NB4 (cell line): ENCODE results near the gene CLSTN2.

Experiments used
- DNase-seq: peaks from one replicate; pipeline ENCODE4 v3.0.0; 2010; ENCODE audit warnings: low read depth
- H3K4me3 ChIP-seq: one replicate; pipeline ENCODE4 v1.5.1; 2011; ENCODE audit warnings: mild to moderate bottlenecking, low read depth, low read length, moderate library complexity
- MYC ChIP-seq: IDR thresholded peaks from 2 replicates; pipeline ENCODE4 v1.6.1; 2011; ENCODE audit warnings: low read depth, low read length
- POLR2A ChIP-seq: IDR thresholded peaks from 2 replicates; pipeline ENCODE4 v1.6.1; 2011; ENCODE audit warnings: mild to moderate bottlenecking; ENCODE audit not compliant: insufficient read length; ENCODE audit errors: extremely low read depth
- TF ChIP-seq, protein P1 (sequence below): IDR thresholded peaks from 2 replicates; pipeline ENCODE4 v1.6.1; 2011; ENCODE audit warnings: low read depth, low read length
- TF ChIP-seq, protein P2 (sequence below): IDR thresholded peaks from one replicate; pipeline ENCODE4 v1.5.1; 2012; ENCODE audit warnings: low read depth, low read length

Gene CLSTN2

DNA sequence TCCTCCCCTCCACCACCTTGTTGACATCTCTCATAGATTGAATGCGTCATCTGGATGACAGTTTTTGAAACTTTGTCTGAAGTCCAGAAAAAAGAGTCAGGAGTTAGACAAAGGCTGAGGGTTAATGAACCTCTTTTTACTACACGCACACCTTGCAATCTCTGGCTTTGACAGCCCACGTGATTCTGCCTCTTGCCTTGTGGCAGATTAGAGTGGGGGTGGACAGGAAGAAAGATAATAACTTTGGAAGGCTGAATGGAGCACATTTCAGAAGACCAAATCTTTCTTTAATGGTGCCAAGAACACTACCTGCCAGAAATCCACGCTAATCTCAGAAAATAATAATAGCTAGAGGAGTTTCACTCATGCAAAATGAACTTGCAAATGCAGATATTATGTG is 415.0 kb downstream of the CLSTN2 start:
- DNase-seq = no peak
- no peak overlapping the region for H3K4me3 ChIP-seq
- no peak for TF ChIP-seq POLR2A
- TF ChIP-seq, protein P1, sequence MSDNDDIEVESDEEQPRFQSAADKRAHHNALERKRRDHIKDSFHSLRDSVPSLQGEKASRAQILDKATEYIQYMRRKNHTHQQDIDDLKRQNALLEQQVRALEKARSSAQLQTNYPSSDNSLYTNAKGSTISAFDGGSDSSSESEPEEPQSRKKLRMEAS = no peak

DNA sequence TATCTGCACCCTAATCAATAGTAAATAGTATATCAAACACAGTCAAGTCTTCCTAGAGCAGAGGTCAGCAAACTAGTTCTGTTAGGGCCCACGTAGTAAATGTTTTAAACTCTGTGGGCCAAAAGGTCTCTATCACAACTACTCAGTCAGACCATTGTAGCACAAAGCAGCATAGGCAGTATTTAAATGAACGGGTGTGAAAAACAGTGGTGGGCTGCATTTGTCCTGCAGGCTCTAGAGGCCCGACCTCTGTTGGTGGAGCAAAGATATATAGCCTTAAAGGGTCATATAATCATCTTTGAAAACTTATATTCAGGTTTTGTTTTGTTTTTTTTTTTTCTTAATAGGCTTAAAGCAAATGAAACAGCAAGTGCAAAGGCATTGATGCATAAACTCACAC is 416.5 kb downstream of the CLSTN2 start:
- DNase-seq = no peak
- TF ChIP-seq, protein P2, sequence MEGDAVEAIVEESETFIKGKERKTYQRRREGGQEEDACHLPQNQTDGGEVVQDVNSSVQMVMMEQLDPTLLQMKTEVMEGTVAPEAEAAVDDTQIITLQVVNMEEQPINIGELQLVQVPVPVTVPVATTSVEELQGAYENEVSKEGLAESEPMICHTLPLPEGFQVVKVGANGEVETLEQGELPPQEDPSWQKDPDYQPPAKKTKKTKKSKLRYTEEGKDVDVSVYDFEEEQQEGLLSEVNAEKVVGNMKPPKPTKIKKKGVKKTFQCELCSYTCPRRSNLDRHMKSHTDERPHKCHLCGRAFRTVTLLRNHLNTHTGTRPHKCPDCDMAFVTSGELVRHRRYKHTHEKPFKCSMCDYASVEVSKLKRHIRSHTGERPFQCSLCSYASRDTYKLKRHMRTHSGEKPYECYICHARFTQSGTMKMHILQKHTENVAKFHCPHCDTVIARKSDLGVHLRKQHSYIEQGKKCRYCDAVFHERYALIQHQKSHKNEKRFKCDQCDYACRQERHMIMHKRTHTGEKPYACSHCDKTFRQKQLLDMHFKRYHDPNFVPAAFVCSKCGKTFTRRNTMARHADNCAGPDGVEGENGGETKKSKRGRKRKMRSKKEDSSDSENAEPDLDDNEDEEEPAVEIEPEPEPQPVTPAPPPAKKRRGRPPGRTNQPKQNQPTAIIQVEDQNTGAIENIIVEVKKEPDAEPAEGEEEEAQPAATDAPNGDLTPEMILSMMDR = no peak
- no peak for TF ChIP-seq POLR2A
- TF ChIP-seq, protein P1 = no peak
- no peak for TF ChIP-seq MYC
- H3K4me3 ChIP-seq = no peak overlapping the region

DNA sequence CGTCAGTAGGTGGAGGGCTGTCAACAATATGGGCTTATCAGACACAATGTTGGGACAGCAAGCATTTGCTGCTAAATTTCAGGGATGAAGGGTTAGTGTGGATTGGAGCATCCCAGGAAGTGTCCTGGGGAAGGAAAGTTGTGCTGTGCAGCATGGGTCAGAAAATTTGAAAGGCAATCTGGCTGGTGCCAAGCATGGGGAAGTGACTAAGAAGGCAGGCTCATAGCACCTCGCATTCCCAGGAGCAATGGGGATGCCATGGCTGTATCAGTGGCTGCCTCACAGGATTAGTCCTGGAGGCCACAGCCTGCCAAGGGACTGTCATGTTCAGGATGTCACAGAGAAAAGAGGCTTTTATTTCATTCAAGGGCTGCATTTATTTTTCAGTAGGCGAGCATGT is 420.5 kb downstream of the CLSTN2 start:
- H3K4me3 ChIP-seq = no peak overlapping the region
- no peak for DNase-seq
- TF ChIP-seq MYC (no peak), POLR2A (no peak)
- TF ChIP-seq, protein P1 = no peak

DNA sequence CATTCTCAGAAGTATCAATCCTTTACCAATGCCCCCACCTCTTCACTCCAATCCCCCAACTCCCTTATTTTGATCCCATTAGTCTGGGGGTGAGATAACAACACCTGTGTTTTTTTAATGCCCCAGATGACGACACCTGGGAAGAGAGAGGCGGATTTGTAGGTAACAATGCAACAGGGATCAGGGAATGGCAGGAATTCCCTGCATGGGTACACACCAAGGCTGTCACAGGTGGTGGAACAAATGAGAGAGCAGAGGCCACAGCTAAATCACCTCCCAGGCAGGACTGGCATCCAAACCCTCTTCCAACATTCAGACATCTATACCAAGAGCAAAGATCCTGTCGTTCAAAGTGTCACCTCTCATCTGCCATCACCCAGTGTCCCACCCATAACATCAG is 423.7 kb downstream of the CLSTN2 start:
- H3K4me3 ChIP-seq = no peak overlapping the region
- DNase-seq = no peak
- TF ChIP-seq, protein P1 = no peak

DNA sequence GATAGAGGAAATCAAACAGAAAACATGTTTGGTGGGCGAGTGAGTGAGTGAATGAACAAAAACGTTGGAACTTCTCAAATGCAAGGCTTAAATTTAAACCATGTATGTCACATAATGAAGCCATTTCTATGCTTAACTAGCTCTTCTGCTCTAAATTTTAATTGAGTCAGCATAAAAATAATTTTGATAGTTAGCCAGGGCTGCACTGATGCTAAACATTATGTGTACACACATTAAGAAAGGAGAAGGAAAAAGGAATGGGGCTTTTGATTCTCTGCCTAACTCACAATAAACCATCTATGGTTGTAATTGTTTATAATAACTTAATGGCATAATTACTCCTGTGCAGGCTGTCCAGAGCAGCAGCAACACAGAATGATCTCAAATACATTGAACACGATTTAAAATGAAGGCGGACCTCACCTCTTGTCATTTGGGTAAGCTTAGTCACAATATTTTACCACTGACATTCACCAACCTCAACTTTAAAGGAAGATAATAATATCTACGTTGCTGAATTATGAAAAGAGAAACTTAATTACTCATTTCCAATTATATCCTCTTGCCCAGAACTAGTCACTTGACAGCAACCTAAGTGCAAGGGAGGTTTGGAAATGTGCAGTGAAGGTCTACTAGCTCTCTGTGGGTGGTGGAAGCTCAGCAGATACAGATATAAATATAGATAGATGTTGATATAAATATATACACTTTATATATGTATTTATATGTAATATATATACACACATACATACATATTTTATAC is 424.4 kb downstream of the CLSTN2 start:
- no peak for DNase-seq
- H3K4me3 ChIP-seq = no peak overlapping the region
- TF ChIP-seq, protein P2 = no peak
- no peak for TF ChIP-seq MYC
- TF ChIP-seq, protein P1 = no peak
- no peak for TF ChIP-seq POLR2A

DNA sequence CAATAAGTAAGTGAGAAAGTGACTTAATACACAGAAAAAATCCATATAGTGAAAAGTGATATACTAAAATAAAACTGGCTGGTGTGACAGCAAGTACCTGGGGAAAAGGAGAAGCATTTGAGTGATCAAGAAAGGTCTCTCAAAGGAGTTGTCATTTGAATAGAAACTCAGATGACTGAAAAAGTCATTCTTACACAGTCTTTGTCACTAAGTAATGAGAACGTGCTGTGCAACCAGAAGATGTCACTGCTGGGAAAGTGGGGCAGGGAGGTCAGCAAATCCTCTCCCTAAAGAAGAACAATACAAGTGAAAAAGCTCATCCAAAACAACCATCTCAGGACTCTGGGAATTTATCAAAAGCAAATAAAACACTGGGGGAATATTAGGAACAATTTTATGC is 425.3 kb downstream of the CLSTN2 start:
- DNase-seq = no peak
- TF ChIP-seq POLR2A (no peak), MYC (no peak)
- TF ChIP-seq, protein P2 = no peak
- TF ChIP-seq, protein P1 = no peak

DNA sequence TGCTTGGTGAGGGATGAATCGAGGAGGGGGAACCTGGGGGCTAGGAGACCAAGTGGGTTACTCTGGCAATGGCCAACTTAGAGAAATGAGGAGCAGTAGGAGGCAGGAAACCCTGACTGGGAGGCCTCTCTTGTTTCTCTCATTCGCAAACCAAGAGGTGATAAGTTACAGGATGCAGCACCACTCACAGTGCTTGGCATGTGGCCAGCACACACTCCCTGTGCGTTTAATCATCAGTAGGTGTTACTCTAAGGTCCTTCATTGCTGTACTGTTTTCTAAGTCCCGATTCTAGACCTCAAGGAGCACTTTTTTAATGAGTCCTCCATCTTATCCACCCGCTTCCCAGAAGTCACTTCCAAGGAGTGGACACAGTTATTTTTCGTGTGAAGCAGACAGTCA is 428.8 kb downstream of the CLSTN2 start:
- DNase-seq = no peak
- TF ChIP-seq POLR2A = no peak
- TF ChIP-seq, protein P2 = no peak
- TF ChIP-seq, protein P1 = no peak
- H3K4me3 ChIP-seq = no peak overlapping the region

More for the DNA sequence above, 425.3 kb downstream of the CLSTN2 start:
- H3K4me3 ChIP-seq = no peak overlapping the region
